ENCODE data around the gene BRMS1.

The BRMS1 gene

DNA sequence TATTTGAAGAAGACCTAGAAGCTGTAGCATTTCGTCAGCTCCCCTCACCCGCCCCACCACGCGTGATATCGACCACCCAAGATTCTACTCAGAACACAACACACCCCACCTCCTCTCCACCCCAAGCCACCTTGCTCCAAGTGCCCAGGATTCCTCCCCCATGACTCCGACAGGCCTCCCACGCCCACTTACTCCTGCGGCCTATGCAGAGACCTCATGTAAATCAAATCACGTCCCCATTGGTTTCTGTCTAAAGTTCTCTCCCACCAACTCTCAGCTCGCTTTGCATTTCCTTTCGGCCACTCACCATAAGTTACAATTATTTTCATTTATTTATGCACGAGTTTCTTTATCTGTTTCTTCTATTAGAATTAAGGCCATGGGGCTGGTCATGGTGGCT, 42.2 kb downstream of the BRMS1 start:
- no peak for DNase-seq

DNA sequence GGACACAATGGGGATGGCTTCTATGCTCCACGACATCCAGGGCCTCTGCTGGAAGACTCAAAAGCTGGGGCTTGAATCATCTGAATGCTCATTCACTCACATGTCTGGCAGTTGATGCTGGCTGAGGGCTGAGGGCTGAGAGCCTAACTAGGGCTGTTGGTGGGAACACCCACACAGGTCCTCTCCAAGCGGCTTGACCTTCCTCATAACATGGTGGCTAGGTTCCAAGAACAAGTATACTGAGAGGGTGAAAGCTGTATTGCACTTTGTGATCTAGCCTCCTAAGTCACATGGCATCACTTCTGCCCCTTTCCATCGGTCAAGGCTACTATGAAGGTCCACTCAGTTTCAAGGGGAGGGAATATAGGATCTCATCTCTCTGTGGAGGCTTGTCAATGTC, 45.7 kb downstream of the BRMS1 start:
- DNase-seq, result peak in 2 of 3 donors; percentile 46 to 57

- no peak for DNase-seq
These were observed 47.3 kb downstream of the BRMS1 start for GRCh38 chr11:66297610-66298009.

GRCh38 chr11:66294626-66295620, 50.0 kb downstream of the BRMS1 start:
- no peak for DNase-seq

- DNase-seq, result no peak
These were observed 50.9 kb downstream of the BRMS1 start for GRCh38 chr11:66293777-66294625.

- DNase-seq, result no peak
These were observed 51.6 kb downstream of the BRMS1 start for GRCh38 chr11:66293352-66293751.

- no peak for DNase-seq
These were observed 52.2 kb downstream of the BRMS1 start for GRCh38 chr11:66292543-66293332.

- peak in 2 of 3 donors; percentile 44 to 74 for DNase-seq
These were observed 53.0 kb downstream of the BRMS1 start, which contains the start of gene TMEM151A for GRCh38 chr11:66291706-66292542. TMEM151A (plus strand) TSS chr11:66291894; CDS start chr11:66292014, 120 bp downstream.

DNA sequence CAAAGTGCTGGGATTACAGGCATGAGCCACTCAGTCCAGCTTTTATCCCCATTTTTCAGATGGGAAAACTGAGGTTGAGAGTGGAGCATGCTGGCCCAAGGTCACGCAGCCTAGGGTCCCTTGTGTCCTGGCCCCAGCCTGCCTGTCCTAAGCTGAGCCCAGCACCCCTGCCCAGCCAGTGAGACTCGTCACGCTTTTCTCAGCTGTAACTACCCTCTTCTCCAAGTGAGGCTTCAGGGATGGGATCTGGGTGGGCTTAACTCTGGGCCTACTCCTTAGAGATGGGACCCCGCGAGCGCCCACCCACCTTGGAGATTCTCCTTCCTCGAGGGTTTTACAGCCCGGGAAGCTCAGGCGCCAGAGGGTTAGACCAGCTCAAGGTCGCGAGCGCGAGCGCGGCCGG, 53.6 kb downstream of the BRMS1 start:
- no peak for DNase-seq

DNA sequence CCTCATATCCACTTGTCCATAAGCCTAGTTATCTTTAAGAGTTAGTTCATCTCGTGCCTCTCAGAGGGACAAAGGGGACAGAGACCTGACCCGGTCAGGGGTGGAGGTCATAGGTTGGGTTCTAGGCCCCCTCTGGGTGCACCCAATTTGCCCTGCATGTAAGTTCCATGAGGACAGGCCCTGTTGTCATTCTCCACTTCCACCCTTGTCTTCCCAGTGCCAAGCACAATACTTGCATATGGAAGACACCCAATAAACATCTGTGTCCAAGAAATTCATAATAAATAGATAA, 54.6 kb downstream of the BRMS1 start:
- no peak for DNase-seq

DNA sequence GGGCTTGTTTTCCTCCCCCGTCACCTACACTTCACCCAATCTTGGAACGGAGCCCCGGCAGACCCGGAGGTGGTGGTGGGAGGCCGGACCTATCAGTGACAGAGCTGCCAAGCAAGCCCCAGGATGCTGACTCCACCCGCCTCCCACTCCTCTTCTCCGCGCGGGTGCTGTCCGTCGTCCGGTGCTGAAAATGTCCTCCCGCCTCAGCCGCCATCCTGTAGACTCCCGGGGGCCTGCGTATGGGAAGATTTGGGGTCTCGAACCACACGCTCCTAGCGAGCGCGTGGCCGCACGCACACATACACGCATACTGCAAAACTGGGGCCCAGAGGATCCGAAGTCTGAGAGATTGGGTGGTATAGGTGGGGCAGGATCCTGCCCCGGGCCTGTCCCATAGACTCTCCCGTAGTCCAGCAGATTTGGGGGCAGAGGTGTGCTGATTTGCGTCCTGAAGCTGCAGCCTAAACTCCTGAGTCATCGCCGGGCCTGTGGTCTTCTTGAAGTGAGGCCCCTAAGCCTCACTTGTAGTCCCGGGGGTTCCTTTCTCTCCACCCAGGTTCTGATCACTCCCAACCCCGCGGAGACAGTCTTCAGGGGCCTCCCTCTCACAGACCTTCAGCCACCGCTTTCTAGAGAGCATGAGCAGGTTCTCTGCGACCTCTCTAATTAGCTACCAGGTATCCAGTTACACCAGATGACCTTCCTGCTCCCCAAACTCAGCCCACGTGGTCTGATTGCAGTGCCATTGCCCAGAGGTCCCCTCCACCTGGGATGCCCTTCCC, 55.2 kb downstream of the BRMS1 start:
- peak; percentile 78 to 88 (median 79) for DNase-seq

DNA sequence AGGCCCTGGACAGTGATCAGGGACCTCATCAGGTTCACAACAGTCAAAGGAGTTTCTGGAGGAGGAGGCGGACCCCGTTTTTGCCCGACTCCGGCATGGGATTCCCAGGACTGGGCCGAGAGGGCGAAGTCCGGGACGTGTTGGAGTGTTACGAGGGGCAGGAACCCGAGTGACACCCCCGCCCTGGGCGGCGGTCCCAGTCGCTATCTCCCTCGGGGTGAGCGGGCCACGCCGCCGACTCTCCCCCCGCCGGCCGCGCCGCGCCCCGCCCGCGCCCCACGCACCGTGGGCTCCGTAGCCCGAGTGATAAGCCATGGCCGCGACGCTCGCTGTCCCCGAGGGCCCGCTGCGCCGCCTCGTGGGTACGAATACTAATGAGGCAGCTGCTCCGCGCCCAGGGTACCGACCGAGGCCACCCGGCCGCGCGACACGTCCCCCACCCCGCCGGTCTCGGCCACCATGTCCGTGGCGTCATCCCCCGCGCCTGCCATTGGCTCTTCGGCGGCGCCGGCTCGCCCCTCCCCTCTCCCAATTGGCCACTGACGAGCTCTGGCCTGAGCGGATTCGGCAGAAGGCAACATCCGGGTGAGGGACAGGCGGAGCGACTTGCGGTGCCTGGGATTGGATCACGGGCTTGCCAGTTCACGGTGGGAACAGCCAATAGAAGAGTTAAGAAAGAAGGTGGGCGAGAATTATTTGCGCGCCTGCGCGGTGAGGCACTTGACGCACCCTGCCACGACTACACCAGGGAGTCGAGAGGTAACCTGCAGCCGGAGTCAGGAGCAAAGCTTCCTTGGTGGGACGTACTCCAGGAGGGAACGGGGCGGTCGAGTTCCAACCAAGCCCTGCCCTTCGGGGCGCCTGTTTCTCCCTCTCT, 56.0 kb downstream of the BRMS1 start, which contains the start of gene YIF1A:
Gene YIF1A, minus strand, starts transcription at position 473 of the 877 bp plus-strand sequence. Its CDS starts 158 bp downstream, at position 315.
- peak; percentile 98 to 99 (median 98) for DNase-seq

DNA sequence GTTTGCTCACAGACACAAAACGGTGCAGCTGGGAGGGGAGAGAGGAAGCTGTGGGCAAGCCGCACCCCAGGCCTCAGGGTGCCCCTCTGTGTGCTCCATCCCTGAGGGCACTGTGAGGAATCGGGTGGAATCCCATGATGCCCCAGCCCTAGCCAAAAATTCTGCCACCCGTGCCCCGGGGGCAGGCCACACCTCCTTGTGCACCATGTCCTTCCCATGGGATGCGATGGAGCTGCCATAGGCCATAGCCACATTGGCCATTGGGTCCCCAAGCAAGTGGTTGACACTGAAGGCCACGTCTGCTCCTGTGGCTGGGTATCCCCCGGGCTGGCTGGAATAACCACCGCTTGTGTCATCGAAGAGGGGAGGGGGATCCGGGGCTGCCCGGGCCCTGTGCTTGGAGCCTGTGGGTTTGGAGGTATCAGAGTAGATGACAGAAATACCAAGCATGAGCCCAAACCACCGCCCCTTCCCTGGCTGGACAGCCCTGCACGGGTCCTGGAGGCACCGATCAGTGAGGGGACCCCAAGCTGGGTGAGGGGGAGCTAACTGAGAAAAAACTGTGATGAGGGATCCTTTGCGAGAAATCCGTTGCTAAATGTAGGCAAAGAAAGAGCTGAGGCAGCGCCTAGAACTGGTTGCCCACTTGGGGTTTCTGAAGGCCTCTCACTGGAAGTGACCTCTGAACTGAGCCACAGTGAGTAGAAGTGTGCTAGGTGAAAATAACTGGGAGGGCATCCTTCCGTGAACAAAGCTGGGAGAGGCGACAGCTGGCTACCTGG, 56.8 kb downstream of the BRMS1 start:
- DNase-seq, result no peak

All from suppressor macrophage treated with lipopolysaccharide for 1 hour (primary cell).